Right hindlimb (tissue), 1 donor: ENCODE results near the gene TMEM143.
"Not testable (repeated sequence)": the region's sequence is repeated elsewhere in the genome, so short reads cannot be mapped to it uniquely, and the experiment has no call there.

Experiments
- DNase-seq: peaks from one replicate; pipeline ENCODE4 v3.0.0-alpha.2; 2018

The TMEM143 gene

GRCh38 chr19:48321622-48322591, 41.8 kb downstream of the TMEM143 start:
- DNase-seq, result peak; percentile 98

- DNase-seq, result peak; percentile 97
Observed at GRCh38 chr19:48321372-48321621, 42.4 kb downstream of the TMEM143 start.

GRCh38 chr19:48319647-48320541, 43.8 kb downstream of the TMEM143 start:
- DNase-seq, result peak; percentile 84

GRCh38 chr19:48318286-48318987, 45.3 kb downstream of the TMEM143 start:
- DNase-seq, result no peak

GRCh38 chr19:48317708-48317960, 46.1 kb downstream of the TMEM143 start:
- DNase-seq, result not testable (repeated sequence)

- DNase-seq, result no peak
Observed at GRCh38 chr19:48315712-48316111, 48.0 kb downstream of the TMEM143 start.

GRCh38 chr19:48311384-48311783, 52.4 kb downstream of the TMEM143 start:
- no peak for DNase-seq

GRCh38 chr19:48310227-48310626, 53.5 kb downstream of the TMEM143 start:
- no peak for DNase-seq

- not testable (repeated sequence) for DNase-seq
Observed at GRCh38 chr19:48309731-48310130, 54.0 kb downstream of the TMEM143 start.

- DNase-seq, result peak; percentile 81
Observed at GRCh38 chr19:48308631-48309586, 54.8 kb downstream of the TMEM143 start.

- DNase-seq, result no peak
Observed at GRCh38 chr19:48303866-48304265, 59.9 kb downstream of the TMEM143 start.

- no peak for DNase-seq
Observed at GRCh38 chr19:48303367-48303766, 60.4 kb downstream of the TMEM143 start.

- DNase-seq, result no peak
Observed at GRCh38 chr19:48302600-48302959, 61.2 kb downstream of the TMEM143 start.

- no peak for DNase-seq
Observed at GRCh38 chr19:48301886-48302599, 61.7 kb downstream of the TMEM143 start.

- DNase-seq, result no peak
Observed at GRCh38 chr19:48297975-48298374, 65.8 kb downstream of the TMEM143 start.

GRCh38 chr19:48296963-48297734, 66.6 kb downstream of the TMEM143 start:
- no peak for DNase-seq

- DNase-seq, result no peak
Observed at GRCh38 chr19:48295458-48295857, 68.3 kb downstream of the TMEM143 start.

- DNase-seq, result no peak
Observed at GRCh38 chr19:48292798-48293197, 70.9 kb downstream of the TMEM143 start.

GRCh38 chr19:48291489-48291815, 72.3 kb downstream of the TMEM143 start:
- not testable (repeated sequence) for DNase-seq

GRCh38 chr19:48290771-48291488, 72.8 kb downstream of the TMEM143 start:
- peak; percentile 91 for DNase-seq
